ENCODE results near the gene CSHL1.
"Not testable (repeated sequence)": the region's sequence is repeated elsewhere in the genome, so short reads cannot be mapped to it uniquely, and the experiment has no call there.

The CSHL1 gene

GRCh38 chr17:63917646-63918045 lies 6.6 kb upstream of the CSHL1 start:
- no peak for FAIRE-seq

DNA sequence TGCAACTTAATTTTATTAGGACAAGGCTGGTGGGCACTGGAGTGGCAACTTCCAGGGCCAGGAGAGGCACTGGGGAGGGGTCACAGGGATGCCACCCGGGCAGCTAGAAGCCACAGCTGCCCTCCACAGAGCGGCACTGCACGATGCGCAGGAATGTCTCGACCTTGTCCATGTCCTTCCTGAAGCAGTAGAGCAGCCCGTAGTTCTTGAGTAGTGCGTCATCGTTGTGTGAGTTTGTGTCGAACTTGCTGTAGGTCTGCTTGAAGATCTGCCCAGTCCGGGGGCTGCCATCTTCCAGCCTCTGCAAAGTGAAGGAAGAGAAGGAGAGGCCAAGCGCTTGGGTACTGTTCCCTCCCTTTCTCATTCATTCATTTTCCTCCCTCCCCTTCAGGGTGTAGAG lies 6.1 kb upstream of the CSHL1 start:
- FAIRE-seq: not testable (repeated sequence)

GRCh38 chr17:63916566-63917185 lies 5.6 kb upstream of the CSHL1 start:
- FAIRE-seq: no peak

DNA sequence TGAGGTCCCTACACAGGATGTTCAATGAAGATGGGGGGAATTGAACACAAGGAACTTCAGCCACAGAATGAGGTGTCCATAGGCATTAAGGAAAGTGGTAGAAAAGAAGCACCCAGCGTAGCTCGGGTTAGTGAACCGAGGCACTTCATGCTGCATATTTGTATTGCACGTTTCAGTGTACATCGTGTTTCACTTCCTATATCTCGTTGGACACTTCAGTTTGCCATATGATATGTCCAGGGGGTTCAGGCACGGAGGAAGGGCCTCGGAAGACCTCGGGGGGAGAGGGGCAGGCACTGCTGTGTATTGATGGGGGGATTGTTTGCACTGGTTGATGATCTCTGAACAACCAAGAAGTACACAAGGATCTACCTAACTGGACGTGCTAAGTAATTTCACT lies 4.7 kb upstream of the CSHL1 start:
- FAIRE-seq: not testable (repeated sequence)

DNA sequence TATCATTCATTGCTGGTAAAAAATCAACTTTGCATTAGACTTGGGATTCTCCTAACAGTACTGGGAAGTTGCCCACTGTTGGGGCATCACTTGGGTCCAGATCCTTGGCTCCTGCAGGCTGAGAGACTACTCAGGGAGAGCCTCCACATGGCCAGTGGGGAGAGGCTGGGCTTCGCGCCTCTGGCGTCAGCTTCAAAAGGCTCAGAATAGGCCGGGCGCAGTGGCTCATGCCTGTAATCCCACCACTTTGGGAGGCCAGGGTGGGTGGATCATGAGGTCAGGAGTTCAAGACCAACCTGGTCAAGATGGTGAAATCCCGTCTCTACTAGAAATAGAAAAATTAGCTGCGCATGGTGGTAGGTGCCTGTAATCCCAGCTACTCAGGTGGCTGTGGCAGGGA lies 3.4 kb upstream of the CSHL1 start:
- no peak for FAIRE-seq

DNA sequence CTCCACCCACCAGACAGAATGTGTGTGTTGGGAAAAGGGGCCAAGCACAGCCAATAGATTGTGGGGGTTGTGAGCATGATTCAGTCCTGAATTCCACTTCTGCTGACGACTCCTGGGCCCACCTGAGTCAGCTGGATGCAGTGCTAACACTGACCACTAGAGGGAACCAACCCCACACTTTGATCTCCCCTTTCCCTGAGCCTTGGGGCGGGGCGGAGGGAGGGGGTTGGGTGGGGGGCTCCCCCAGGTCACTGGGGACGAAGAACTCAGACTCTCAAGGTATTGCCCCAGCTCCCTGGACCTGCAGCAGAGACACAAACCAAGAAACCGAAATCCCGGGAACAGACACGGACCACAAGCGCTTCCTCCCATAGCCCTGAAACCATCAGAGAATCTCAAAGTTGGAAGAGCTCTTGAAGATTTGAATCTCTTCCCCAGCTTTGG lies 621 bp upstream of the CSHL1 start:
- no peak for FAIRE-seq

DNA sequence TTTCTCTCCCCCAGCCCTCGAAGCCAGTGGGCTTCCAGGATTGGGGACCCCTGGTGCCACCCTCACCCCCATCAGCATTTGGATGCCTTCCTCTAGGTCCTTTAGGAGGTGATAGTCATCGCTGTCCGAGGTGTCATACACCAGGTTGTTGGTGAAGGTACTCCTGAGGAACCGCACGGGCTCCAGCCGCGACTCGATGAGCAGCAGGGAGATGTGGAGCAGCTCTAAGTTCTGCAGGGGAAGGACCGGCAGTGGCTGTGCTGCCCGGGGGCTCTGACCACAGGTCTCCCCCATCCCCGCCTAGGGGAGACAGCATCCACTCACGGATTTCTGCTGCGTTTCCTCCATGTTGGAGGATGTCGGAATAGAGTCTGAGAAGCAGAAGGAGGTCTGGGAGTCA lies 962 bp downstream of the CSHL1 start:
- no peak for FAIRE-seq

GRCh38 chr17:63909586-63909985 lies 1.5 kb downstream of the CSHL1 start:
- FAIRE-seq: not testable (repeated sequence)

GRCh38 chr17:63907161-63907778 lies 3.8 kb downstream of the CSHL1 start:
- FAIRE-seq: not testable (repeated sequence)

GRCh38 chr17:63904796-63905195 lies 6.3 kb downstream of the CSHL1 start:
- FAIRE-seq: not testable (repeated sequence)

GRCh38 chr17:63903787-63904201 lies 7.3 kb downstream of the CSHL1 start:
- FAIRE-seq: not testable (repeated sequence)

DNA sequence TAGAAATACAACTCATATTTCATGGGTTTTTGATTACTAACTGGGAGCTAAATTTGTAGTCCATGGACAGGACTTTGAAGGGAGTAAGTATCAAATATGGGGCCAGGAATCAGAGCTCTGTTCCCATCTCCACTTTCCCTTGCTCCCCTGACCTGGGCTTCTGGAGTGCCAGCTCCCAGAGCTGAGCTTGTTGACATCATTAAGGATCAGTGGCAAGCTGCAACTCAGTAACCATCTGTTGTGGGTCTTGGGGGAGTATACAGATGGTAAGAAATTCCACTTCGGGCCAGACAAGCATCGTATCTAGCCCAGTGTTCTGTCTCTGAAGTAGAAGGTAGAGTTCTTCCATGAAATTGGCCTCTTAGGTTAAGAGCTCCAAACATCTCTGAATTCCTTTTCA lies 9.1 kb downstream of the CSHL1 start:
- not testable (repeated sequence) for FAIRE-seq

DNA sequence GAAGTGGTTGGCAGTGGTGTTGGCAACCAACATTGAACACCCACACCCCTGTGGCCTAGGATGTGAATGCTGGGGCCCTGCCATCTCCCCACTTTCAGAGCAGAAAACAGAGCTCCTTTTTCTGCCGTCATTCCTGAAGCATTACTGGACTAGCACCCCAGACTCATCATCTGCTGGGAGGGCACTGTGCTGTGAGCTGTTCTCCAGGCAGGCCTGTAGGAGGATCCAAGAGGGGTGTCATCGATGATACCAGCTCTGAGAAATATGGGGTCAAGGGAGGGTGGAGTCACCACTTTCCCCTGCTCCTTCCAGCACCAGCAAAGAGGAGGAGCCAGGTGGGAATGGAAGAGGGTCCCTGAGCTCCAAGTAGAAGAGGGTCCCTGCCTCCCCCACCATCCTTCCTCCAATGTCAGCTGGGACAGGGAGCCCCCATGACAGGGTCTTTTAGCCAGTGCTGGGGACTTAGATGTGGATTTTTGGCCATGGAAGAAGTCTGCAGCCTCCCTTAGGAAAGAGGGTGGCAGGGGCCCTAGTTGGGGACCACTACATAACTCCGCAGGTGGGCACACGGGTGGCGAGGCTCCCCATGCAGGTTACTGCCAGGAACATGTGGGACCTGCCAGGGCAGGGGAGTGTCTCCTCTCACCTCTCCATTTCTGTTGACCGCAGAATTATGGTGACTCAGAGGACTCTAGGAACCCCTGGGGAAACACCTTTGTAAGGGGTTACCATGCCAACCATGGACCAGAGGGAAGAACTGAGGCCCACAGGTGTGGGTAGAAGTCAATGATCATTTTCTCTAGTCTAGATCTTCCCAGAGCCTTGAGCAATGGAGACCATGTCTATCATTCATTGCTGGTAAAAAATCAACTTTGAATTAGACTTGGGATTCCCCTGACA lies 11.9 kb downstream of the CSHL1 start:
- not testable (repeated sequence) for FAIRE-seq

DNA sequence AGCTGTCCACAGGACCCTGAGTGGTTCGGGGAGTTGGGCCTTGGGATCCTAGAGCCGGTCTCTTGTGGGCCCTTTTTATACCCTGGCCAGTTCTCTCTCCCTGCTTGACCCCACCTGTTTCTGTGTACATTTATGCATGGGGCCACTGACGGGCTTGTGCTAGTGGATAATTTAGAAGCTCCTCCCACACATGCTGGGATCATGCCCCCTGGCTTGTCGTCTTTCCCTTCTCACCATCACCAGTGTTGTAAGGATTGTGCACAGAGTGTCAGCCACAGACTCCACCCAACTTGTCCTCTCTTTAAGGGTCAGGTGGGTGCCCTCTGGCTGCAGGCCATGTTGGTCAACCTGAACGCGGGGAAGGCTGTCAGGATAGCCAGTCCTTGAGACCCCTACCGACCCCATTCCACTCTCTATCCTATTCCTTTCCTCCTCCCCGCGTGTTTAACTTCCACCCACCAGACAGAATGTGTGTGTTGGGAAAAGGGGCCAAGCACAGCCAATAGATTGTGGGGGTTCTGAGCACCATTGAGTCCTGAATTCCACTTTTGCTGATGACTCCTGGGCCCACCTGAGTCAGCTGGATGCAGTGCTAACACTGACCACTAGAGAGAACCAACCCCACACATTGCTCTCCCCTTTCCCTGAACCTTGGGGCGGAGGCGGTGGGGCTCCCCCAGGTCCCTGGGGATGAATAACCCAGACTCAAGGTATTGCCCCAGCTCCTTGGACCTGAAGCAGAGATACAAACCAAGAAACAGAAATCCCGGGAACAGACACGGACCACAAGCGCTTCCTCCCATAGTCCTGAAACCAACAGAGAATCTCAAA lies 14.3 kb downstream of the CSHL1 start, which contains the start of gene CSH1:
Gene CSH1, minus strand, starts transcription at position 51 of the 831 bp plus-strand sequence. CDS start 63 bp downstream, outside the sequence.
- FAIRE-seq: not testable (repeated sequence)

DNA sequence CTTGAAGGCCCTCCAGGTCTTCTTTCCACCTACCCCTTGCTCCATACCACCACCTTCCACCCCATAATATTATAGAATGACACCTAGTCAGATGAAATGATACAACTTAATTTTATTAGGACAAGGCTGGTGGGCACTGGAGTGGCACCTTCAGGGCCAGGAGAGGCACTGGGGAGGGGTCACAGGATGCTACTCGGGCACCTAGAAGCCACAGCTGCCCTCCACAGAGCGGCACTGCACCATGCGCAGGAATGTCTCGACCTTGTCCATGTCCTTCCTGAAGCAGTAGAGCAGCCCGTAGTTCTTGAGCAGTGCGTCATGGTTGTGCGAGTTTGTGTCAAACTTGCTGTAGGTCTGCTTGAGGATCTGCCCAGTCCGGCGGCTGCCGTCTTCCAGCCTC lies 16.2 kb downstream of the CSHL1 start:
- FAIRE-seq: not testable (repeated sequence)

- FAIRE-seq: not testable (repeated sequence)
Observed at GRCh38 chr17:63894021-63894420, 17.0 kb downstream of the CSHL1 start.

GRCh38 chr17:63892316-63893037 lies 18.6 kb downstream of the CSHL1 start:
- FAIRE-seq: not testable (repeated sequence)

DNA sequence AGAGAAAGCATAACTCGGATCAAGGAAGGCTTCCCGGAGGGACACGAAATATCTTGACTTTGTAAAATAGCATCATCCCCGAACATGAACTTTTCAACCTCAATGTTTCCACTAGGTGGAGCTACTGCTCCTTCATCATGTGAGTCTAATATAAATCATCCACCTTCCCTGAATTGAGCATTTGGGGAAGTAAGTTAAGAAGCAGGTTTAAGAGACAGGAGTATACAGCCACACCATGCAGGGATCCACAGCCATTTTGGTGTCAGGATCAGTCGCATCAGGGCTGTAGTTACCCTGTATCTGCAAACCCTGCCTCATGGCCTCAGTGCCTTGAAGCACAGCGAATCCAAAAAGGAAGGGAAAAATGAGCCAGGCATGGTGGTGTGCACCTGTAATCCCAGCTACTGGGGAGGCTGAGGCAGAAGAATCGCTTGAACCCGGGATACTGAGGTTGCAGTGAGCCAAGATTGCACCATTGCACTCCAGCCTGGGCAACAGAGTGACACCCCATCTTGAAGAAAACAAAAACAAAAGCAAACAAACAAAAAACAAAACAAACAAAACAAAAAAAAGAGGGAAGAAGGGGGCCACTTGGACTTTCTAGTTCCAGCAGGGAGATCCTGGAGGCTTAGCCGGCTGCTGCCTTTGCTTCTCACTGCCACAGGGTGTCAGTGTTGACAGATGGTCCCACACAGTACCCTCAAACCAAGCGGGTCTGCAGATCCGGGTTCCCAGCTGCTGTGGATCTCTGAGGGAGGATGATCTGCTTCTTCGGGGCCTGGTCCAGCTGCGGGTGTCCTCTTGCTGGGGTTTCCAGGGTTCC lies 21.8 kb downstream of the CSHL1 start:
- peak; percentile 5 for FAIRE-seq

DNA sequence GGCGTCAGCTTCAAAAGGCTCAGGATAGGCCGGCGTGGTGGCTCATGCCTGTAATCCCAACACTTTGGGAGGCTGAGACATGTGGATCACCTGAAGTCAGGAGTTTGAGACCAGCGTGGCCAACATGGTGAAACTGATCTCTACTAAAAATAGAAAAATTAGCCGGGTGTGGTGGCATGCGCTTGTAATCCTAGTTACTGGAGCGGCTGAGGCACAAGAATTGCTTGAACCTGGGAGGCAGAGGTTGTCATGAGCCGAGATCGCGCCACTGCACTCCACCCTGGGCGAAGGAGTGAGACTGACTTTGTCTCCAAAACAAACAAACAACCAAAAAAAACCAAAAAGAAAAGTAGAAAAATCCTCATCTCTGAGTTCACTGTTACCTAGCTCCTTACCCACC lies 25.9 kb downstream of the CSHL1 start:
- not testable (repeated sequence) for FAIRE-seq

GRCh38 chr17:63882626-63883126 lies 28.4 kb downstream of the CSHL1 start:
- FAIRE-seq: not testable (repeated sequence)
